Activated CD4-positive, alpha-beta T cell treated with anti-CD3 and anti-CD28 coated beads, Interleukin-2, amount 50 U/mL, for 48 hours (primary cell): ENCODE measurements around the gene FLOT2.
A peak's percentile ranks its signal among the peaks of the same experiment; 100 is the strongest.
"Not testable (repeated sequence)": the region's sequence is repeated elsewhere in the genome, so short reads cannot be mapped to it uniquely, and the experiment has no call there.

Source experiments
- DNase-seq, 2 experiments: peaks; one replicate each; pipeline ENCODE4 v3.0.0-alpha.2; 2020

The FLOT2 gene

GRCh38 chr17:28916302-28916934 is 18.9 kb upstream of the FLOT2 start:
- DNase-seq: peak; percentile 44 to 47

DNA sequence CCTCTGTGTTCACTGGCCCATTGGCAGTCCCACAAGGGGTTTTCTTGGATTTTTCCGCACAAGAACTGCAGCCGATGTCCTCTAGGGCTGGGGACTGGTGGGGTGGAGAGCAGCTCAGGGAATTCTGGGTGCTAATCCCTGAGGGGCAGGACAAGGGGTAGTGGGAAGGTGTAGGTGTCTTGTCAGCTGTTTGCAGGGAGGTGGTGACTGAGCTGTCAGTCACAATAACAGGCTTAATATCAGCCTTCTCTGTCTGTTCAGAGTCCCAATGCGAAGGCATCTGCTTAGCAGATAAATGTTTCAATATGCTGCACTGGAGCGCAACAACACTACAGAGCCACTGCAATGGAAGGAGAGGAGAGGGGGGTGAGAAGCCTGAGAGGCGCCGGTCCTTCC is 15.4 kb upstream of the FLOT2 start:
- no peak for DNase-seq

DNA sequence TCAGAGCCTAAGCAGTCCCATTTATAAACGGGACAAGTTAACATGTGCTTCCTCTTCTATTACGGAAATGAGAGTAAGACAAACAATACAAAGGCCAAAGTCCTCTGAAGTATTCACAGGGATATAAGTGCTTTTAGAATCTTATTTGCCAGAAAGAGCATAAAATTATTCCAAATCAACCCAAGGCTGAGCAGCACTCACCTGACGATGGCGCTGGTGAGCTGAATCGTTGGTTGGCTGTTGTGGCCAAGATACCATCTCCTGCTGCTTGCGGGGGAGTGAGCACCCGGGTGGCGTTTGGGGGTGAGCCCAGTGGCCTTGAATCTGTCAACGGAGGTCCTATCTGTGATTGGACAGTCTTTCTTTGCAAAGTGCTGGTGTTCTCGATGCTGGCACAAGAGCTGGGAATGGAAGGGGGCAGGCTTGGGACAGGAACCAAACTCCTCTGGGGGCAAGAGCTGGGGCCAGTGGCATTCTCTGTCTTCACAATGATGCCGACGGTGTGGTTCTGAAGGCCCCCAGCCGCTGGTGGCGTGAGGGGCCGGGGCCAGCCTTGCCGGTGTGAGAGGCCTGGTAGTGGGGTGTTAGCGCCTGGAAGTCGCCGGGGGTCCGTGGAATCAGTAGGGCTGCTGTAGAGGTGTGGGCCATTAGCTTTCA is 14.9 kb upstream of the FLOT2 start:
- DNase-seq: peak in 1 of 2 experiments; percentile 35

GRCh38 chr17:28911411-28912045 is 14.0 kb upstream of the FLOT2 start:
- DNase-seq: no peak

DNA sequence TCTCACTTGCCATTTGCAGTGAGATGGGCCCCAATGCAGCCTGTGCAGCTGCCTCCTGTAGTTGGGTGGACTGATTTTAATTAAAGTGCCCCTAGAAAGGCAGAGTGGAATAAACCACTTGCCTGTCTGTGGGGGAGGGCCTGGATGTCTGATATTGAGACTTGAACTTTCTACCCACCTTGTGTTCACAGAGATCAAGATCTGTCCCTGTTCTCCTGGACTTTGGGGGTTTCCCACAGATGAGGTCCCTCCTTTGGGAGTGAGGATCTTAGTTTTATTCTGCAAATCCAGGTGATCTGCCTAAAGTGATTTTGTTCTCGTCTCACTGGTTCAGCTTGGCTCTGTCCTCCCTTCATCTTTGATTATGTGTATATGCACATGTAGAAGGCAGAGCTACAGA is 13.0 kb upstream of the FLOT2 start:
- DNase-seq: no peak

GRCh38 chr17:28908640-28909167 is 11.2 kb upstream of the FLOT2 start:
- DNase-seq: no peak

DNA sequence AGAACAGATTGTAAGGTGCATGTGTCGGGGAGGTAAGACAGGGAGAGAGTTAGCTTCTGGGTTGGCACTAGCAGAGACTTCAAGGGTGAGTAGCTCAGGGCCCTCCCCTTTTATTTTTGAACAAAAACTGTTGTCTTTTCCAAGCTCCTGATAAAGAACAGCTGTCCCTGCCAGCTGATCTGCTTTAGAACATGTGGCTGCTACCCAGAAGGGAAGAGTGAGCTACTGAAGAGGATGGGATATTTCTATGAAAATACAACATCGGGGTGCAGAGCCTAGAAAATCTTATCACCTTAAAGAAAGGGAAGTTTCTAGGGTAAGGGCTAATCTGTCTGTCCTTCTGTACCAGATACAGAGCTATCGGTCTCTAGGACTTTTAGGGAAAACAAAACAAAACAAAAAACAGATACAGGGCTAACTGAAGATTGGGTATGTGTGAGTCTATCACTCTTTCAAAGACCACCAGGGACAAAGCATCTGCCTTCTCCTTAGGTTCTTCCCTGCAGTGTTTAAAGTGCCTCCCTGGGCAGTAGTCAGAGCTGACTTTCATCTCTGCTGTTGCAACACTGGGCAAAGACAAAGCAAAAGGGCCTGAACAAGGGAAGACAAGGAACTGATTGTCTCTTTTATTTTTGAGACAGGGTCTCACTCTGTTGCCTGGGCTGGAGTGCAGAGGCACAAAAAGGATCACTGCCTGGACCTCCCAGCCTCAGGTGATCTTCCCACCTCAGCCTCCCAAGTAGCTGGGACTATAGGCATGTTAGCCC is 10.4 kb upstream of the FLOT2 start:
- no peak for DNase-seq

DNA sequence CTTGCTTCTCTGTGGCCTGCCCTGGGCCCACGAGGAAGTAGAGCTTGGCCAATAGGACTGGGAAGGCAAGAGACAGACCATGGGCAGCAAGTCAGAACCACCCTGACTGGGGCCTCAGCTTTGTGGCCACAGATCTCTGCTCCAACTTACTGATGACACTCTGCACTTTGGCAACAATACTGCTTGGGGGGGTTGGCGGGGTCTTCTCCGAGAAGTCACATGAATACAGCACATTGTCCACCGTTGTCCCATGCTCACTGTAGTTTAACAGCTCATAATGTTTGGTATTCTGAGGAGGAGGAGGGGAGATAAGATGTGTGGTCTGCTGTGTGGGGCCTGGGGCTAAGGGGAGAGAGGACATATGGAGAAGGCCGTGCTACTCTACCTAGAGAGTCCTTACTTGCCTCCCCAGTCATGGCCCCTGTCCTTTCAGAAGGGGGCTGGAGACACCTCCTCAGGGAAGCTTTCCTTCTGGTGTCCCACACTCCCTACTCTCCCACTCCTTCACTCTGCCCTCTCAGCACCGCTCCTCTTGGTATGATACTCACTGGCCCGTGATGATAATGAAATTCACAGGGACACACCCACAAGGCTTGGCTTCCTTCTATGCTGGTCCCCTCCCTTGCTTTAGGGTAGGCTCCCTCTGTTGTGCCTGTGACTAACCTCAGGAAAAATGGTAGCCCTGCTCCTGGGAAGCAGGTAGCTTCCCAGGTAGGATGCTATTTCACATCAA is 9.3 kb upstream of the FLOT2 start:
- DNase-seq: no peak

GRCh38 chr17:28906276-28906675 is 8.7 kb upstream of the FLOT2 start:
- DNase-seq: no peak

GRCh38 chr17:28904800-28905199 is 7.3 kb upstream of the FLOT2 start:
- no peak for DNase-seq

DNA sequence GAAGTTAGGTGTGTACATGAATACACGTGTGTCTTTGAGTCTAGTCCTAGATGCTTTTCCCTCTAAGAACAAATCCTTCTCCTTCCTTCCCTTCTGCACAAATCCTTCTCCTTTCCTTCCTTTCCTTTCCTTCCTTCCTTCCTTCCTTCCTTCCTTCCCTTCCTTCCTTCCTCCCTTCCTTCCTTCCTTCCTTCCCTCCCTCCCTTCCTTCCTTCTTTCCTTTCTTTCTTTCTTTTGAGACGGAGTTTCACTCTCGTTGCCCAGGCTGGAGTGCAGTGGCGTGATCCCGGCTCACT is 6.0 kb upstream of the FLOT2 start:
- not testable (repeated sequence) for DNase-seq

DNA sequence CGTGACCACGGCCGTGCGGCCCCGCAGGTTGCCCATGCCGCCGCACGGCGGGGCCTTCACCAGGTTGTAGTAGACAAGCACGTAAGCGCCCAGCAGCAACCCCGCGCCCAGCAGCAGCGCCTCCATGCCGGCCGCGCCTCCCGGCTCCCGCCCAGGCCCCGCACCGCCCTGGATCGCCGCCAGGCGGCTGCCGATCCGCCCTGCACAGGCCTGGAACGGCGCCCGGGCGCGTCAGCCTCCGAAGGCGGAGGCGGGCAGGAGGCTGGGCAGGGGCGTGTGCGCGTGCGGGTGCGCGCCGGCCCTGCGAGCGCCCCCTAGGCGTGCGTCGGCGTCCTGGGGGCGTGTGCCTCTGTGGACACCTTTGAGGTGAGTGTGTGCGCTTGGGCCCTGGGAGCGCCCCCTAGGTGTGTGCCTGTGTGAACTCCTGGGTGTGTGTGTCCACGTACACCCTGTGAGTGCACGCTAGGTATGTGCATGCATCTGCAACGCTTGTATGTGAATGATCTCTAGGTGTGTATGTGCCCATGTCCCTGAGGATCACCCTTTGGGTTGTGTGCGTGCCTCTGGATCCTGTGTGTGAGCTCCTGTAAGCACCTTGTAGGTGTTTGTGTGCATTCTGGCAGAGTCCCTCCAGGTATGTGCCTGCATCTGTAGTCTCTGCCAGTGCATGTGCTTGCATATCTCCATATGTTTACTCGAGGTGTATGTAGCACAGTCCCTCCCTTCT is 5.4 kb upstream of the FLOT2 start, which contains the start of gene DHRS13:
TSS of gene DHRS13 (minus strand) at position 261 of the 727 bp plus-strand sequence. CDS start at position 126, 135 bp downstream.
- peak; percentile 92 for DNase-seq

DNA sequence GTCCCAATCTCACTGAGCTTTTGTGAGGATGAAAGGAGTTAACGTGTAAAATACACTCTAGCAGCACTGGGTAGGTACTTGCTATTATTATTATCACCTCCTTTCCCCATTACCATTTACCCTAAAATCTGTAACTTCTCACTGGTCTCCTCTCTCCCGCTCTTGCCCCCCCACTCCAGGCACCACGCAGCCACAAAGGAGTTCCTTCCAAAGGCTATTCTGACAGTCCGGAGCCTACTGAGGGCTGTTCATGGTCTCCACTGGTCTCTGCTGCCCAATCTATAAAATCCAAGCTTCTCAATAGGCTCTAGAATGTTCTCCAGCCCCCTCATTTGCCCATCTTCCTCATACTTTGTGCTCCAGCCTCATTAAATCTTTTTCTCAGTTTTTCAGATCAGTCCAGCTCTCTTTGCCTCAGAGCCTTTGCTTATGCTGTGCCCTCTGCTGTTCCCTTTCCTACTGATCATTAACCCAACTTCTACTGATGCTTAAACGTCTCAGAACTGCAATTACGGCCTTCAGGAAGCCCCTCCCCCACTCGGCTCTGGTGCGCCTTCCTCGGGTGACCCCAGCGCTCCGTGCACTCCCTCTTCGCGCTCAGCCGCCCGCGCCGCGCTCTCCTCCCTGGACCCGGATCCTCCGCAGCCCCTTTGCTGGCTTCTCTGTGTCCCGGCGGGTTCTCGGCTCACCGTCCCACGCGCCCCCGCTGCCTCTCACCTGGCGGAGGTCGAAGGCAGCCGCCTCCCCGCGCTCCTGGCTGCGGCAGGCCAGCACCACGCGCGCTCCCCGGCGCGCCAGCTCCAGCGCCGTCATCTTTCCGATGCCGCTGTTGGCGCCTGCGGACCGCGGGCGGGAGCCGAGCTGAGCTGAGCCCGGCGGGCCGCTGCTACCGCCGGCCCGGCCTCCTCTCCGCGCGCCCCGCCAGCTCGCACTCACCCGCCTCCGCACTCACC is 4.6 kb upstream of the FLOT2 start:
- DNase-seq: peak; percentile 62 to 72

DNA sequence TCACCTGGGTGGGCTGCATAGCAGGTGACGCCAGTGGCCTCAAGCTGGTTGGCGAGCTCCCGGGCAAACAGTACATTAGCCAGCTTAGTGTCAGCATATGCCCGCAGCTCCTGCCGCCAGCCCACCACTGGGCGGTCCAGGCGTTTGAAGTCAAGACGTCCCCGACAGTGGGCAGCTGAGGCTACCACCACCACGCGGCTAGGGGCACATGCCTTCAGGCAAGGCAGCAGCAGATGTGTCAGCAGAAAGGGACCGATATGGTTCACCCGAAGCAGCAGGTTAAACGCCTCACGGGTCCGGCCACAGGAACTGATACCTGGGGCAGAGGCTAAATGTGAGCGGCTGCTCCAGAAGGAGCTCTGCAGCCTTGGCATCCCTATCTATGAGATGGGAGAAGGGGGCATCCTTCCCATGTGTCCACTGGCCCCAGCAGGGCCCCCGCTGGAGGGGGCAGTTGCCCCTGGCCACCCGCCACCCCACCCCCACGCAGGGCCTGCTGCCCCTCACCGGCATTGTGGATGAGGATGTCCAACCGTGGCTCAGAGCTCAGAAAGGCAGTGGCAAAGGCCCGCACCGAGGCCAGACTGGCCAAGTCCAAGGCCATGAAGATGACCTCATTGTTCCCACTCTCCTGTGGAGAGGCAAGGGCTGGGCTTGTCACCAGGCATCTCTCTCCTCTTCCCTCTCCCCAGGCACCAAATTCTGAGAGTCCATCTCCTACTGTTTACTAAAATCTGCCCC is 3.6 kb upstream of the FLOT2 start:
- DNase-seq: no peak

- DNase-seq: no peak
These were observed 1.8 kb upstream of the FLOT2 start for GRCh38 chr17:28899212-28899815.

- DNase-seq: no peak
These were observed 1.0 kb upstream of the FLOT2 start for GRCh38 chr17:28898527-28898955.

DNA sequence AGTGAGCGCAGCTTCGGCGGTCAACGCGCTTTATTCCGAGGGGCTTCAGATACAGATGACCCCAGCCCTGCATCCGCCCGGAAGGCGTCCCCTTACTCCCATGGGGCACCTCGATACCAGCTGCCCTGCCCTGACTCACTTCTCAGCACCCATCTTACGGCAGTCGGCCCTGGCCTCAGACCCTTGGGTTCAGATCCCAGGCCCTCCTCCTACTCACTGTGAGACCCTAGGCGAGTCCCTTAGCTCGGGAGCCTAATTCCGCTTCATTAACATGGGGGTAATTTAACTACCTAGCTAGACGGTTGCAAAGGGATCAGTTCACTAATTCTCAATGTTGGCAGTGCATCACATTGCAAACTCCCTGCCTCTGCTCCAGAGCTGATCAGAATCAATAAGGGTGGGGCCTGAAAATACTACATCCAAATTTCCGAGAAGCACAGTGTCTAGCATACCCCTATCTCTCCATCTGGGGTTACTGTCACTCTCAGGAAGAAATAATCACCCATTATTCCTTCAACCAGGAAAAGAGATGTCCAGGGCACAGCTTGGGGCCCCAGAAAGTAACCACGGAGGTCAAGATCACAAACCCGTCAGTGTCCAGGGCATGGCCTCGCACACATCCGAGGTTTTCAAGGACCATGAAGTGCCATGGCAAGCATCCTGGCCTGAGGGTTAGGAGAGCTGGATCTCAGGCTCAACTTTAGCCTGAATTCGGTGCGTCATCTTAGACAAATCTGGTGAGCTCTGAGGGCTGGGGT is 415 bp upstream of the FLOT2 start:
- no peak for DNase-seq

DNA sequence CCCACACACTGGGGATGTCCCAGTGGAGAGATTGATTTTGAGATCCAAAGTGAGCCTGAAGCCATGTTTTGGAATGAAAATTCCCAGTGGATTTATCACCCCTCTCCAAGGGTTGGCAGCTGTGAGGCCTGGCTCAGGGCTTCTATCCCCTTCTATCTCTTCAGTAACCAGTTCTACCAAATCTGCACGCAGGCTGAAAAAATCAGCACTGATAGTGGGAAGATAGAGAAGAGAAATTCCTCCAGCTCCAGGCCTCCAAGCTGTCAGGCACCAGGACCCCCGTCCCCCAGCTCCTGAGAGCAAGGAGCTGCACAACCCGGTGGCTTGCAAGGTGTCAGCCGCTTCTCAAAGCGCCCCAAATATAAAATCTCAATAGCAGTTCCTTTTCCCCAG is 1.0 kb downstream of the FLOT2 start:
- DNase-seq: no peak
